Measurements from ENCODE around the gene RPAP3.

RPAP3 gene

DNA sequence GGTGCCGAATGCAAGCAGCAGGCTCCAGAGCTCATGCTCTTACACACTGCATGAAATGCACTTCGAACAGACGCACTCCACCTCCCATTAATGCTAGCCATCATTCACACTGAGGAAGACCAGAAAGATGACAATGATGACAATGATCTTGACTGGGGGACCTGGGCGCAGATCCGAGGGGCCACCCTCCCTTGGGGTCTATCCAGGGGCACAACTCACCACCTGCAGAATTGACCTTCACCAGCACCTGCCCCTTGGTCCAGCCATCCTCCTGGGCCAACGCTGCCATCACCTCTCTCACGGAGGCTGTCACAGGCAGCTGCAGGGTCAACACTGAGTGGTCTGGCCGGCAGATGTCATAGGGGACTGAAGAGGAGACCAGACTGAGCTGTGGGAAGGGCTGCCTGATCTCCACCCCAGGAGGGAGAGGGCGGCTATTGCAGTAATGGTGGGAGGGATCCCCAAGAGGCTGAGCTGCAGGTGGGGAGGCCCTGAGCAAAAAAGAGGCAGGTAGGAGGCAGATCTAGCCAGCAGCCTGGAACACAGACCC lies 37.6 kb upstream of the RPAP3 start:
- DNase-seq (ENCODE audit: low read depth): no peak

DNA sequence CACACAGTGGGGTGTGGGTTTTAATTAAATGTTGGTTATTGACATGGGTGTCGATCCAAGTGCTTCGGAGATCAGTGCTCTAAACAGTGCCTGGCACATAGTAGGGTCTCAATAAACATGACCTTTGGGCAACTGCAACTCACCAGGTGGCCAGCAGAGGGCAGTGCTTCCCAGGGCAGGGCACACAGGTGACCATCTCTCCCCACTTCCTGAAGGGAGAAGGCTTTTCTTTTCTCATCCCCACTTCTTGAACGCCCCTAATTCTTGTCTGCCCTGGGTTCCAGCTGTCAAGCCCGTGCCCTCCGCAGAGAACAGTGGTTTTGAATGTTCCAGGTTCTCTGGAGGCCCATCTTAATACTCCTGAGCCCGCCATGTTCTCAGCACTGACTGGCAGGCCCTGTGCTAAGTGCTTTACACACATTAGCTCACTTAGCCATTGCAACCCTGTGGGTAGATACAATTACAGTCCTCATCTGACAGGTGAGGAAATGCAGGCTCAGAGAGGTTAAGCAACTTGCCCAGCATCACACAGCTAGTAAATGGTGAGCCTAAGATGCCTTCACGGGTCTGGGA lies 36.5 kb upstream of the RPAP3 start:
- DNase-seq (ENCODE audit: low read depth): no peak

DNA sequence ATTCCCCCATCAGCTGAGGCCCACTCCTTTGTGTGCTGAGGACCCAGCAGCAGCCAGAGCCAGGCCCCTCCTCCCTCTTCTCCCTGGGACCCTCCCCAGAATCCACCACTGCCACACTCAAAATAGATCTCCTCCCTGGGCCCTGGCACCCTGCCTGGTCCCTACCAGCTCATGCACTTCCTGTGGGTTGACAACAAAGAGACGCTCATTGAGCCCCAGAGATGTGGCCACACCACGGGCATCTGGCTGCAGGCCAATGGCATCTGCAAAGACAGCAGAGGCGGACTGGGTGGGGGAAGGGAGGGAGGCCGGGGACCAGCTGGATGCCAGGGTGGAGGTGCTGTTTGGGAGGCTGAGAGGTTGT lies 35.5 kb upstream of the RPAP3 start:
- no peak for DNase-seq (ENCODE audit: low read depth)

DNA sequence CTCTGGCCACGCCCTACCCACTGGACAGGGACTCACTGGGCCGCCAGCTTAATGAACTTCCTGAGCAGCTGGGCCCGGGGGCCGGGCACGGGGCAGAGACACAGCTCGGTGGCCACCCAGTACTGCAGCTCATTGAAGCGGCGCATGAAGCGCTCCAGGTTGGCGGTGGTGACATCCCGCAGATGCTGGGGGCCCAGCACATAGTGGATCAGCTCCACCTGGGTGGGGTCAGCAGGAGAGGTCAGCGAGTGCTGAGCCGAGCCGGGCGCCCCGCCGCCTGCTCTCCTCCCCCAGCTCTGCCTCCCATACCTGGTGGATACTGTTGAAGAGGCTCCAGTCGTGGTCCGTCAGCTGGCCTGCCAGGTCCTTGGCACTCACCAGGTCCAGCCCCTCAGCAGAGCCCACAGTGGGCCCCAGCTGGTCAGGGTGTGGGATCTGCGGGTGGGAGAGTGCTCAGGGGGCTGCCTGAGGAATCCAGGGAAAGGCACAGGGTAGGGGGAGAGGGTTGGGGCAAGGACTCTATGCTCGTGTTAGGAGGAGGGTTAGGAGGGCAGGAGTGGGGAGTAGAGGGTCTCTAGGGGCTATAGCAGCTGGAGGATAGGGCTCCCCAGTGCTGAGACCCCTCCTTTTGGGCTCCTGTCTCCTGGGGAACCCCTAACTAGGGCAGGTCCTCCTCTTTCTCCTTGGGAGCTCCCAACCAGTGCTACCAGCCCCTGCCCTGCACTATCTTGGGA lies 34.9 kb upstream of the RPAP3 start:
- DNase-seq (ENCODE audit: low read depth): no peak

DNA sequence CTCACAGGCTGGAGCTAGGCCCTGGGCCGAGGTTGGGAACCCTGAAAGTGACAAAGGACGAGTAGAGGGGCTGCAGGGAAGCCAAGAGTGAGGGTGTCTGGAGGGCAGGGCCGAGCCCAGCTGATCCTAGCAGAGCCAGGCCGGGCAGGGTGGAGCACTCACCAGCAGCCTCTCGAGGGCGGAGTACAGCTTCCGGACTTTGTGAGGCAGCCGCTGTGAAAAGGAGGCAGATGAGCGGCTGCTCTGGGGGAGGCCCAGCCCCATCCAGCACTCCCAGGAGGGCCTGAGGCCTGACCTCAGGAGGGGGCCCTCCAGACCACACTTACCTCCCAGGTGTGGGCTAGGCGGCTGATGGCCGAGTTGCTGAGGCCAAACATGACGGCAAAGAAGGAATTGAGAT lies 34.1 kb upstream of the RPAP3 start:
- DNase-seq (ENCODE audit: low read depth): no peak

DNA sequence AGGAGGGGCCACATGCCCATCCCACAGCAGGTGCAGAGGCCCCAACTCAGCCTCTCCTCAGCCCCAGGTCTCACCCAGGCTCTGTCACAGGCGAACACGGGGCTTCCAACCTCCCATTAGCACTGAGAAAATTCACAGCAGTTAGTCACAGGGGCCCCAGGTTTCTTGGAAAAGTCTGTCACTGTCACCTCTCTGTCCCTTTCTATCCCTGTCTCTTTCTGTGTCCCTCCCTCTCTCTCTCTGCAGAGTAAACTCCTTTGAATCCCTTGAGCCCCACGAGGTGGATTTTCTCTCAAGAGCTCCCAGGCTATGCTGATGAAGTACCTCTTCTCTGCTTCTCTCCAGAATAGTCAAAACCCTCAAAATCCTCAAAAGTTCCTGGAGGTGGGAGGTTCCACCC lies 33.5 kb upstream of the RPAP3 start:
- DNase-seq (ENCODE audit: low read depth): no peak

DNA sequence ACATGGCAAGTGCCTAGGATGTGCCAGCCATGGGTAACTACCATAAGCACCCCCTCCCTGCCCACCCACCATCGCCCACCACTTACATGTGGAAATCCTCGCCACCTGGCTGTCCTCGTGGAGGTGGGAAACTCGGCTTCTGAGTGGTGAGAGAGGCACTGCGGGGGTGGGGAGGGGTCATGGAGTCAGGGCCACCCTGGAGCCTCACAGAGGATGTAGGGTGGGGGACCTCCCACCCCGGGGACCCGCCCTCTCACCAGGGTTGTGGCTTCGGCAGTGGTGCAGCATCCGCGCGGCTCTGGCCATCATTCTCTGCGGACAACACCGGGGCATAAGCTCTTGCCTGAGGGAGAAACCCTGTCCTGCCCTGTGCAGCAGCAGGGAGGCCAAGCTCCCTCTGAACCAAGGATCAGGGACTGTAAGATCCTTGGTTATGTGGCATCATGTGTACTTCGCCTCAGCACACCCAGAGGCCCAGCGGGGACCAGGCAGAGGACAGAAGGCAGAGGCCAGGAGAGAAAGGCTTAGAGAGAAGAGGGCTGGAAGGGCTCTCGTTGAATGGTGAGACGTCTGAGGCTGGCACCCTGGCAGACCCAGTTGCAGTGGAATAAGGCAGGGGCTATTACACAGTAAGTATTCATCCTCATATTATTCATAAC lies 32.2 kb upstream of the RPAP3 start:
- DNase-seq (ENCODE audit: low read depth): no peak

DNA sequence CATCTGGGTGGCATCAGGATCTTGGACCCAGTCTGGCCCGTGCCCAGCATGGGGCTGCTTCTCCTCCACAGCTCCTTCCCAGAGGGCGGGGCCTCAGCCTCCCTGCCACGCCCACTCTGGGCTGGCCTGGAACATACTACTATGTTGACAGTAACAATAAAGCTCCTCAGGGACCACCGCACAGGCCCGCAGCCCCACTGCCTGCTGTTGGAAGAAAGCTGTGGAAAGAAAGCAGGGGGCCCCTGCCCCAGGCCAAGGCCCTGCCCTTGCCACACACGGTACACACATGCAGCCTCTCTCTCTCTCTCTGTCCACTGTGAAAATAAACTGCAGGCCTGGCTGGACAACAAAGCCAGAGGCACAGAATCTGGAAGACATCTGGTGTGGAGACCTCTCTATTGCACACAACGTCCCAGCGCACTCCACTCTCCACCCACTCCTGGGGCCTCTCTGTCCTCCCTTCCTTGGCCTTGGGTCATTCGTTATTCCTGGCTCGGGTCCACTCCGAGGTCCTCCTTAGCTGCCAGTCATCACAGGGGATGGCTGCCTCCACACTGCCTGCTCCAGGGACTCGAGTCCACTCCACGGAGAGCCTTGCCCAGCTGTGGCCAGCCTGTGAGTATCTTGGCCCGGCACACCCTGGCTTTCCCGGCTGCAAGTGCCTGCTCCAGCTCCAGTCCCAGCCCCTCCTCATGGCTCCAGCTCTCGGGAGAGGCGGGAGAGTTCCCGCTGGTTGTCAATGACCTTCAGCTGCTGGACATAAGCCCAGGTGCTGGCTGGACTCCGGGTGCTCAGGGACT lies 31.2 kb upstream of the RPAP3 start:
- DNase-seq (ENCODE audit: low read depth): no peak

DNA sequence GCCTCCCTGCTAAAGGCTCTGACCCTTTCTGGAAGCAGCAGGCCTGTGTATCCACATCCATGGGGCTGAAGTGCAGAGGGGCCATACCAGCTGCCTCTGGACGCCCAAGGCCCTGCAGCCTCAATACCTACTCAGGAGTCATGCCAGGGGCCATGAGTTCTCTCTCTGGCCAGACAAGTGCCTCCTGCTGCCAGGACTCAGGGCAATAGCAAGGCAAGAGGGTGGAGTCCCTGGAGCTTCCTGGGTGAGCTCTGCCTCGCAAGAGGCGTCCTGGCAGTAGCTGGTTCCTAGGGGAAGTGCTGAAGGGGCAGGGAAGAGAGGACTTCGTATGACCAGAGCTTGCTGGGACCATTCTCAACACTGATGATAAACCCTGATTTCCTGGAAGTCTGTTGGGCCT lies 30.4 kb upstream of the RPAP3 start:
- no peak for DNase-seq (ENCODE audit: low read depth)

DNA sequence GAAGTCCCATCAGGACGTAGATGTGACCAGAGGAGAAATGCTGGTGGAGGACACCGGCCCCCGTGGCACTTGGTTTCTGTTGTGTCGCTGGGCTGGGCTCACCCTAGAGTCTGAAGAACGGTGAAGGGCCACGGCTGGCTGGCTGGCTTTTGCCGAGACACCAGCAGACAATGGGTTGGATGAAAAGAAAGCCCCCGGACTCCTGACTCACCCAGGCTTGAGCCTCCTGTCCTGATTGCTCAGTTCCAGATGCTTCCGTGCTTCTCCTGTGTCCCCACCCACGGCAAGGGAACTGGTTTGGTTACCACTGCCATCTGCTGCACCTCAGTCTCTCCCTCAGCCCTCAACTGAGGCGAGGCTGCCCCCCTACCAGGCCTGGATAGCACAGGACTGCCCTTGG lies 29.8 kb upstream of the RPAP3 start:
- DNase-seq (ENCODE audit: low read depth): no peak

DNA sequence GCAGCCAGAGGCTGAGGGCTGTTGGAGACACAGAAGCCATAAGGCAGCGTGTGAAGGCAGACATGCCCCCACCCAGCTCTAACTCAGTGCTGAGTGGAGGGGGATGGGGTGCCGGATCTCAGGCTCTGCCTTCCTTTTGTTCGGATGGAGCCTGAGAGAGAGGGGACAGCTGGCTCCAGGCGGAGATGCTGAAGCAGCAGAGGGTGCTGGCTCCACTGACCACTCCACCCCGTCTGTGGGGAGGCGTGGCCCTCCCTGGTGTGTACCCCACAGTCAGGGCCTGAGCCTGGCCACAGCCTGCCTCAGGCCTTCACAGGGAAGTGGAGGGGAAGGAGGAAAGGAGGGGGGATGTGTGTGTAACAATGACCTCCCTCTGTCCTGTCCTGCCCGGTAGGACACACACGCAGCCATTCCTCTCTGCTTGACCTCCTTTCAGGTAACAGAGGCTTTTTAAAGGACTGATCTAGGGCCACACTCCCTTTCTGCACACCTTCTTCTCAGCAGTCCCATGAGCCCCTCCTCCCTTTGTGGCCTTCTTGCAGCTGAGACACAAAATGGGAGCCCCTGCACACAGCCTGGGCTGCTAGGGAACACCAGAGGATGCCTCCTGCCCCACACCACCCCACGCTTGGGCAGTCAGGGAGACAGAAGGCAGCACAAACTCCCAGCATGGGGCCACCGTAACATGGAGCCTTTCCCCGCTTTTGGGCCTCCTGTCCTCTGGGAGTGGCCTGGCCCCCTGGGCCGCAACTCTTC lies 29.1 kb upstream of the RPAP3 start:
- DNase-seq (ENCODE audit: low read depth): no peak

DNA sequence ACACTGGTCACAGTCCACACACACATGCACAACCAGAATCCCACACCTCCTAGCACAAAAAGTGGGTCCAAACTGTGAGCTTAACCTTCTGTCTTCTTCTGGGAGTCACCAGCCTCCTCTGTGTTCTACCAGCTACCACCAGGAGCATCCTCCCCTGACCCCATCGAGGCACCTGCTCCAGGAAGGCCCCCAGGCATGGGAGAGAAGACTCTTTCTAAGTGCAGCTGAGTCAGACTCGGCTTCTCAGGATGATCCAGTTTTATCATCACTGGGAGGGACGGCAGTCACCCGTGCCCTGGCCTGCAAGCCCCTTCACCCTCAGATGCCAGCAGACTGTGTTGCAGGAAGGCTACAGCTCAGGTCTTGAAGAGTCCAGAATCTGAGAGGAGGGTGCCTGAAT lies 27.3 kb upstream of the RPAP3 start:
- no peak for DNase-seq (ENCODE audit: low read depth)

DNA sequence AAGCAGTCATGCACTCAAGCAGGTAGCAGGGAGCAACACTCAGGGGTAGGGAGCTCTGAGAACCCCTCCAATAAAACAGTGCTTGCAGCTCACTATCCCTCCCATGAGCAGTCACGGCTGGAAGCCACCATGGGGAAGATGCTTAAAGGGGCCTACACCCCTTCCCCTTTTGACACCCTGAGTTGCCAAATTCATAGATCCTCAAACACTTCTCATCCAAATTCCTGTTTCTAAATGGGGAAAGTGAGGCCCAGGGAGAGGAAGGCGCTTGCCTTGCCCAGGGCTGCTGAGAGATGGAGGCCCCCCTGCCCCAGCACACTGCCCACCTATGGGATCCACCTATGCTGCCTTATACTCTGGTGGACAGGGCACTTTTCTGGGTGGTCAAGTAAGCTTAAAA lies 26.7 kb upstream of the RPAP3 start:
- DNase-seq (ENCODE audit: low read depth): no peak

DNA sequence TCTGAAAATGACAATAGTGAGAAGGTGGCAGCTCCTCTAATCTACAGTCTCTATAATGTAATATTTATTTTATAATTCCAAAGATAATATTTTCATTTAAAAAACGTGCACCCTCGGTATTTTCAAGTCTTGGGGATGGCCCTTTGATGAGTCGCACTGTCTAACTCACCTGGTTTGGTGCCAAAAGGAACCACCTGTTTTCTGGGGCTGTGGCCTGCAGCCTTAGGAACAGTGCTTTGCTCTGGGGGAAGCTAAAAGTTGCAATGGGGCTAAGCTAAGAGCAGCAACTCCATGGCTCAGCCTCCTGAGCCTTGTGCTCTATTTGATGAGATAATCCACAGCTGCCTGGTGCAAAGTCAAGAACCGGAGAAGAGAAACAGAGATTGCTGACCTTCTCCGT lies 25.9 kb upstream of the RPAP3 start:
- DNase-seq (ENCODE audit: low read depth): no peak

DNA sequence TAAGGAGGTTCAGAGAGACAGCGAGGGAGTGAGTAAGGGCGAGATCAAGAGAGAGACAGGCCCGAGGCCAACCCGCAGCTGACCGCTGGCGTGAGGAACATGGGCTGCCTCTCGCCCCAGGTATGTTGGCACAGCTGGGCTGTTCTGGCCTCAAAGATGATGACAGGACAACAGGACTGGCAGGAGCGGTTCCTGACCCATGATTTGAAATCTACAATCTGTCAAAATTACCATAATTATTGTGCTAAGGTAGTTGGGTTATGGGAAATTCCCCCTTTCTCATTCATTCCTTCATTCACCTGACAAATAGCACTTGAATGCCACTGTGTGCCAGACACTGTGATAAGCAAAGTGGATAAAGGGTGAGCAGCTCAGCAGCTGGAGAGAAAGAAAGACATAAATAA lies 24.5 kb upstream of the RPAP3 start:
- DNase-seq (ENCODE audit: low read depth): no peak

DNA sequence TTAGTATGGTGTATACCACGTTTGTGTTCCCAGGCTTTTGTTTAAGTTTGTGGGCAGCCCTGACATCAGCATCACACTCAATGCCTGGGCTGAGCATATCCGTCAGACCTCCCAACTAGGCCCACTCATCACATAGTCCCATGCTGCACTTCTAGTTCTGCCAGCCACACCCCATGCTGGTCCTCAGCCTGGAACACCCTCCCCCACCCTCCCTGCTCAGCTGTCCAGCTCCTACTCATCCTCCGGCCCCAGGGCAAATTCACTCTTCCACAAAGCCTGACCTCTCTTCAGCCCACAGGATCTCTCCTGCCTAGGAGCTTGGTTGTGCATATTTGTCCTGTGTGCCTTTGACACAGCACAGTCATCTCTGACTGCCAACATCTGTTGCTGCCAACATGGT lies 23.4 kb upstream of the RPAP3 start:
- no peak for DNase-seq (ENCODE audit: low read depth)

DNA sequence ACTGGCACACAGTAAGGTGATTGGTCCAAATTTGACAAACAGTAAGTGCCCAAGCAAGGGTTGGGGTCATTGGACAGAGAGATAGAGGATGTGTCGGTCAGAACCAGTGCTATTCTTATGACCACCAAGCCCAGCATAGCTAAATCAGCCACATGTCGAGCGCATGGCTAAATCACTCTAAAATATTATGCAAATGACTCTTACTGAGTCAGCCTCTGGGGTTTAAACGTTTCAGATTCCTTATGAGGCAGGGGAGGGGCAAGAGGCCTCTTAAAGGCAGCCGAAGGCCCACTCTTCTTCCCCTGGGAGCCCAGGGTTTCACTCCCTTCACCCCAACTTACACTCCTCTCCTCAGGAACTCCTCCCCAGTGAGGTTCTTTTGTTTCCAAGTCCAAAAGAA lies 20.1 kb upstream of the RPAP3 start:
- DNase-seq (ENCODE audit: low read depth): peak; percentile 64

DNA sequence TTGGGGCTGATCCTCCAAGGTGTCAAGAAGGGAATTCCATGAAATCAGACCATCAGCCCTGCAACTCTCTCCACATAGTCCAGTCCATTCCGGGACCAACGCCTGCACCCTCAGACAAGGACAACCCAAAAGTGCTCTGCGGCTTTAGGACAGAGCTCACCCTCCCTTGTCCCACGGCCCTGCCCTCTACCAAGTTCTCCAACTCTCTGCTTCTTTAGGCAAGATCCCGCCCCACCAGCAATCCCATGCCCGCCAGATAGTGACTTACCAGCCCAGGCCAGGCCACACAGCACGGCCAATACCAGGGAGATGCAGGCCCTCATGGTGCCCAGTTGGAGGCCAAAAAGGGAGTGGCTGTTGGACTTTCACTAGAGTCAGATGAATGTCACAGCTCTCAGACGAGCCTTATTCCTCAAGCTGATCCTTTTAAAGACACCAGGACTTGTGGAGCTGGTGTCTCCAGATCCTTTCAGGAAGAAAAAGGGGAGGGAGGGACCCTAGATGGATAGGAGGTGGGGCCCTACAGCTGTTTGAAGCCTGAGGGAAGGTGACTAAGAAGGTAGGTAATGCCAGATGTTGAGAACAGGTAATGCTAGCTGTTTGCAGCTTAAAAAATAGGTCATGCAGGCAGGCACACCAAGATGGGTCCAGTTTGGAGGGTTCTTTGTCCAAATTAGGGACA lies 19.4 kb upstream of the RPAP3 start, which contains the start of gene ENDOU:
ENDOU (minus strand) TSS at position 400 of the 682 bp plus-strand sequence; CDS start at position 323, 77 bp downstream.
- DNase-seq (ENCODE audit: low read depth): no peak

DNA sequence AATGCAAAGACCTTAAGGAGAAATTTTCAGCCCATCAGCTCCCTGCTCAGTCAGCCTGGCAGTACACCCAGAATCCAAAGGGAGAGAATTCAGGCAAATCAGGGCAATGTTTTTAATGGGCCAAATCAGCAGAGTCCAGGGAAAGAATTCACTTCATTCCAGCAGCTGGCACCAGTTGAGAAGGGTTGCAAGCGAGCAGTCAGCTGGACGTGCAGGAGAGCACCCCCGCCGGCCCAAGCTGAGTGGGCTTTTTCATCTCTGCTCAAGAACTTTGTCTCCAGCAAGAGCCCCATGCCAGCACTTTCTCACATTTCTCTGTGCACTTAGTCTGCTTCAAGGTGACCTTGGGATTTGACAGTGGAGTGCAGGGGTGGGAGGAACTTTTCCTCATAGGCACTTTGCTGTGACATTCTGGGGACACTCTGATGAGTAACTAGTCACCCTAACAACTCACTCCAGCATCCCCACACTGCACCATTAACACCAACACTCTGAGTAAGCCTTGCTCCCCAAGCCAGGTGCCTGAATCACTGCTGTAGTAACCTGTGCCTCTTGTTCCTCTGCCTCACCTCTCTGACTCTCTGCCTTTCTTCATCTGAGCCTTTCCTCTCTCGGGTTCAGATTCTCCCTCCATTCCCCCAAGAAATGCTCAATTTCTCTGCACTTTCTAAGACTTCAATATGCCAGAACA lies 17.3 kb upstream of the RPAP3 start:
- no peak for DNase-seq (ENCODE audit: low read depth)

DNA sequence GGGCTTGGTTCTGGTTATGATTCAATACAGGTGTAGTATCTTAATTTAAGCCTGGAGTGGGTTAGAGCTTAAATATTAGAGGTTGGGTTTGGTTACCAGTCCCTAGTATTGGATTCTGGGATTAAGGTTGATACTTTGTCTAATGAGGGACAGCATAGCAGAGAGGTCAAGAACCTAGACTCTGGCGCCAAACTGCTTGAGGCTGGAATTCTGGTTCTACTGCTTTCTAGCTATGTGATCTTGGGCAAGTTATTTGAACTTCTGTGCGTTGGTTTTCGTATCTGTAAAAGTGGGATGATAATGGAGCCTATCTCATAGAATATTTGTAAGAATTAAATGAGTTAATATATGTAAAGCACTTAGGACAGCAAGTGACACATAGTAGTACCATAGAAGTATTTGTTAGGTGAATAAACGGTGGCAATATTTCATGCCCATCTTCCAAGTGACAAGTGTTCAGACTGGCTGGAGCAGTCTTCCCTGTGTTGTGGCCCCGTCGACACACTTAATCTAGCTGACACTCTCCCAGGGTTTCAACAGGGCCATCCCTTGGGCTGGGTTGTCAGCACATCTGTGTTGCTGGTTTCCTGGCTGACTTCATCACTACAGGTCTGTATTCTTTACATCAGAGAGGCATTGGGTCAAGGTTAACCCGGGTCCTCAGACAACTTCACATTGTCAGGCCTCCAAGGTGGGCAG lies 16.5 kb upstream of the RPAP3 start:
- DNase-seq (ENCODE audit: low read depth): no peak
